Colonic mucosa (tissue), 4 donors: ENCODE measurements around the gene HOXB7. TPM values are rescaled to one million over a fixed set of nuclear protein-coding genes. Genes with fewer than 3 reads are reported as not detected.

Experiments
- DNase-seq: peaks from one replicate; pipeline ENCODE4 v3.0.0-alpha.2; 2020
- H3K27ac ChIP-seq: fragments of 200-600 bp; one replicate; pipeline ENCODE4 v1.8.0; 2021
- H3K27me3 ChIP-seq: fragments of 200-600 bp; one replicate; pipeline ENCODE4 v1.8.0; 2021
- H3K36me3 ChIP-seq: fragments of 200-600 bp; one replicate; pipeline ENCODE4 v1.8.0; 2021
- H3K4me1 ChIP-seq: fragments of 200-600 bp; one replicate; pipeline ENCODE4 v1.8.0; 2021; ENCODE audit warnings: mild to moderate bottlenecking
- H3K4me3 ChIP-seq: fragments of 200-600 bp; one replicate; pipeline ENCODE4 v1.8.0; 2021
- H3K9ac ChIP-seq, 2 donors: one replicate each; pipeline ENCODE4 v1.7.0; 2013; ENCODE audit warnings: control low read depth in 2 of 2, low read depth in 2 of 2, low read length in 2 of 2
- H3K9me3 ChIP-seq: fragments of 200-600 bp; one replicate; pipeline ENCODE4 v1.8.0; 2021
- CTCF ChIP-seq: fragments of 200-600 bp; IDR thresholded peaks from one replicate; pipeline ENCODE4 v1.8.0; 2022; ENCODE audit warnings: antibody characterized with exemption, mild to moderate bottlenecking
- intact Hi-C: fragments of 100-400 bp; cut with DNase I; formaldehyde crosslinking; loops from one replicate; pipeline ENCODE4 v1.14.1; 2022
- total RNA-seq, 2 donors: library from RNA; stranded (reverse); fragmentation: NEBNext Ultra II Directional in 1 of 2; extraction: Animal tissue kit (Norgen Biotek cat#: 25700) in 1 of 2; gene quantifications; one replicate each; pipeline ENCODE4 v1.2.1, GENCODE V29; 2021
- donor health status: healthy.
- donor health status: DM: no; HTN: no; CAD: no.
- donor health status: DM: no; HTN: no; CAD: no.

HOXB7 gene
- total RNA-seq, 2 donors from 2014 or later: 25.9 to 31.4 TPM

GRCh38 chr17:48561884-48562810 is 48.7 kb downstream of the HOXB7 start:
- Histone ChIP-seq H3K36me3 (no peaks in the 10 kb centered on the region), H3K4me3 (no peak overlapping the region), H3K9me3 (no peaks in the 10 kb centered on the region), H3K9ac (no peak overlapping the region), H3K27me3 (no peaks in the 10 kb centered on the region), H3K4me1 (peaks cover 12% of the 10 kb centered on the region), H3K27ac (peak overlapping the region; percentile 59)
- no peak for TF ChIP-seq CTCF
- intact Hi-C loops: no loop called here
- DNase-seq: no peak

GRCh38 chr17:48559840-48560817 is 50.7 kb downstream of the HOXB7 start:
- Histone ChIP-seq H3K9me3 (no peaks in the 10 kb centered on the region), H3K9ac (peak overlapping the region; percentile 36 to 37), H3K4me3 (no peak overlapping the region), H3K4me1 (peaks cover 12% of the 10 kb centered on the region), H3K36me3 (no peaks in the 10 kb centered on the region), H3K27ac (peak overlapping the region; percentile 37), H3K27me3 (no peaks in the 10 kb centered on the region)
- TF ChIP-seq CTCF: no peak
- intact Hi-C loops: no loop called here
- no peak for DNase-seq

- no peaks in the 10 kb centered on the region for H3K36me3 ChIP-seq
- intact Hi-C loops: no loop called here
- TF ChIP-seq CTCF: no peak
- H3K4me3 ChIP-seq: no peak overlapping the region
- peaks cover 12% of the 10 kb centered on the region for H3K4me1 ChIP-seq
- no peaks in the 10 kb centered on the region for H3K9me3 ChIP-seq
- no peak overlapping the region for H3K27ac ChIP-seq
- H3K9ac ChIP-seq: no peak overlapping the region
- no peaks in the 10 kb centered on the region for H3K27me3 ChIP-seq
- no peak for DNase-seq
Measured at GRCh38 chr17:48559122-48559839, 51.5 kb downstream of the HOXB7 start.

DNA sequence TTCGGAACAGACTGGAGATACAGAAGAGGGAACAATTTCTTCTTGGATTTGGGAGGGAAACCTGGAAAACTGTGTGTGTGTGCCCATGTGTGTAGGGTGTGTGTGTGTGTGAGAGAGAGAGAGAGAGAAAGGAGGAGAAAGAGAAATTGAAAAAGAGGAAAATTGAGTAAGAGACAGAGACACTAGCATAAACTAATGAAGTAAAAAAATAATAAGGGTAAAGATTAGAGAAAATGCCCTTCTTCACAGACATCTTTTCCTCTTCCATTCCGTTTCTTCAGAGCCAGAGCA is 52.0 kb downstream of the HOXB7 start:
- Histone ChIP-seq H3K36me3 (no peaks in the 10 kb centered on the region), H3K4me3 (no peak overlapping the region), H3K27ac (no peak overlapping the region), H3K9me3 (no peaks in the 10 kb centered on the region), H3K27me3 (no peaks in the 10 kb centered on the region), H3K9ac (no peak overlapping the region), H3K4me1 (peaks cover 12% of the 10 kb centered on the region)
- no peak for DNase-seq
- intact Hi-C loops: no loop called here
- TF ChIP-seq CTCF: no peak
